NCI-H748 (cell line): ENCODE measurements around the gene UXS1.
A peak's percentile ranks its signal among the peaks of the same experiment; 100 is the strongest.
"Not testable (repeated sequence)": the region's sequence is repeated elsewhere in the genome, so short reads cannot be mapped to it uniquely, and the experiment has no call there.

Source experiments
- DNase-seq: peaks from one replicate; lab custom pipeline; 2025; ENCODE audit not compliant: unreplicated experiment; lab: John Stamatoyannopoulos, UW

UXS1 gene

GRCh38 chr2:106193977-106194778 is at the start of gene UXS1:
Gene UXS1 (minus strand): TSS chr2:106194301. CDS start chr2:106194241, 60 bp downstream.
- peak; percentile 95 for DNase-seq

GRCh38 chr2:106239491-106239890 is 45.4 kb upstream of the UXS1 start:
- DNase-seq, result not testable (repeated sequence)

GRCh38 chr2:106235392-106235791 is 41.3 kb upstream of the UXS1 start:
- not testable (repeated sequence) for DNase-seq

DNA sequence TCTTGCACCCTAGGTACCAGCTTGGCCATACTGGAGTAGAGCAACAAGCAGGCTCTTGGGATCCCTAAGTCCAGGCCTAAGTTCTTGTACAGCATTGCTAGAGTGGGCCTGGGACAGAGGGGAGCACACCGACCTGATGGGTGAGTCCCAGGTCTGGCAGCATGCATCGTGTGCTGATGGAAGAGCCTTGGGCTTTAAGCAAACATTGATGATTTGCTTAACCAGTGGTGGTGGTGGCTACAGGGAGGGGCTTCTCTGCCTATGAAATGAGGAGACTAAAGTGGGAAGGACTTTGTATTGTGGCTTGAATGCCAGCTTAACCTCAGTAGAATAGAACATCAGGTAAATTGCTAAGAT is 39.2 kb upstream of the UXS1 start:
- no peak for DNase-seq

DNA sequence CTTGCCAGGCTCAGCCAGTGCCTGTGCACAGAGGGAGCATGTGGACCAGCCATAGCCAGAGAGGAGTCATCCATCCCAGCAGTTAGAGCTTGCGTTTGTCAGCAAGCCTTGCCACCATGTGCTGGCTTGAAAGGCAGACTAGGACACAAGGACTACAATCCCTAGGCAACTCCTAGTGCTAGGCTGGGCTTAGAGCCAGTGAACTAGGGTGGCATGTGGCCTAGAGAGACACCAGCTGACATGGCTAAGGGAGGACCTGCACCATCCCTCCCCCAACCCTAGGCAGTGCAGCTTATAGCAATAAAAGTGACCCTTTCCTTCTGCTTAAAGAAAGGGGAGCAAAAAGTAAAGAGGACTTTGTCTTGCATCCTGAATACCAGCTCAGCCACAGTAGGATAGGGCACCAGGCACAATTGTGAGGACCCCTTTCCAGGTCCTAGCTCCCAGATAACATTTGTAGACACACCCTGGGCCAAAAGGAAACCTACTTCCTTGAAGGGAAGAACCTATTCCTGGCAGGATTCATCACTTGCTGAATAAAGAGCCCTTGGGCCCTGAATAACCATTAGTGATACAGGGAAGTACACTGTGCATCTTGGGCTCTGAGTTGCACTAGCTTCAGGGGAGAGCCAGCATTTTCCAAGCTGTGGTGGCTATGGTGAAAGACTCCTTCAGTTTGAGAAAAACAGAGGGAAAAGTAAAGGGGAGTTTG is 38.7 kb upstream of the UXS1 start:
- no peak for DNase-seq

DNA sequence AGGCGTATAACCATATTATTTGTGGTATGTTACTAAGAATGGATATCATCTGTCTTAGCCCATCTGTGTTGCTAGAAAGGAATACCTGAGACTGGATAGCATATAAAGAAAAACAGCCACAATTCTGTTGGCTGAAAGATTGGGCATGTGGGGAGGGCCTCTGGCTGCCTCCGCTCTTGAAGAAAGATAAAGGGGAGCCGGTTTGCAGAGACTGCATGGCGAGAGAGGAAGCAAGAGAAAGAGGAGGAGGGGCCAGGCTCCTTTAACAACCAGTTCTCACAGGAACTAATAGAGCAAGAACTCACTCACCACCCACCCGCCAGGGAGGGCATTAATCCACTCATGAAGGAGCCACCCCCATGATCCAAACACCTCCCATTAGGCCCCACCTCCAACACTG is 29.2 kb upstream of the UXS1 start:
- DNase-seq, result no peak

DNA sequence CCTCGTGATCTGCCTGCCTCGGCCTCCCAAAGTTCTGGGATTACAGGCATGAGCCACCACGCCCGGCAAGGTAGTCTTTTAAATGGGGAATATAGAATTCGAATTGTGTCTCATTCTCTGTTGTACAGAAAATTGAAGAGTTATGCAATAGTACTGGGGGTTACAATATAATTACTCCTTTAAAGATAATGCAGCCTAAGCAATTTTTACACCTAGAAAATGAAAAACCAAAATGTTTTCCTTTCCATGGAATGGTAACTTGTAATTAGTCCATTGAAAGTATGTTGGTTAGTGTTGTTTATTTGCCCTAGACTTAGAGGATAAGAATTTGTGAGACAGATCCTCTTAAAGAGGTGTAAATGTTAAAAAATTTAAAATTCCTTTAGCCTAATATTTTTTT is 28.0 kb upstream of the UXS1 start:
- DNase-seq, result not testable (repeated sequence)

GRCh38 chr2:106219813-106220212 is 25.7 kb upstream of the UXS1 start:
- DNase-seq, result no peak

DNA sequence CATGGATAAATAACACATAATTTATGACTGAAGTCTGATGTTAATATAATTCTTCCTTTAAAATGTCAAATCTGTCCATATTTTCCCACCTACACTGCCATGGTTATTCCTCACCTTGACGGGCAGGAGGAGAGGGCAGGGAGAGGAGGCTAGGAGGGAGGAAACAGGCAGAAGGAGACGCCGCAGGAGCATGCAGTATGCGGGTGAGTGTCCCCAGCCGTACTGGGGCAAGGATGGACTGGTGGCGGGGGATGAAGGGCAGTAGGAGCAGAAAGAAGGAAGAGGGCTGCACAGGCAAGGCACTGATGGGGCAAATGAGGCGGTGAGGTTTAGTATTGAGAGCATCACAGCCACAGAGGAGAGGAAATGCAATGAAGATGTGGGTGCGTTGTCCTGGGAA is 25.1 kb upstream of the UXS1 start:
- not testable (repeated sequence) for DNase-seq

DNA sequence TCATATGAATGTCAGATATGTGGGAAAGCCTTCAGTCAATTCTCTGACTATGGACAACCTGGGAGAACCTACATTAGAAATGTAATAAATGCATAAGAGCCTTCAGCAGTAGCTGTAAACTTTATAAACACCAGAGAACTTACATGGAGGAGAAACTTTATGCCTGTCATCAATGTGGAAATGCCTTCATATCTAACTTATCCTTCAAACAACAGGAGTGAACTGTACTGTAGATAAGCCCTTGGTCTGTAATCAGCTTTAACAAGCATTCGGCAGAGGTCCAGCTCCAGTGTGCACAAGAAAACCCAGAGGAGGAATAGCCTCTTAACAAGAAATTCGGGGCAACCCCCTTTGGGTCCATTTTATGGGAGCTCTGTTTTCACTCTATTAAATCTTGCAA is 14.8 kb upstream of the UXS1 start:
- DNase-seq, result no peak

- no peak for DNase-seq
These were observed 14.3 kb upstream of the UXS1 start for GRCh38 chr2:106208399-106208798.

GRCh38 chr2:106207246-106207645 is 13.1 kb upstream of the UXS1 start:
- DNase-seq, result no peak

GRCh38 chr2:106205488-106205887 is 11.4 kb upstream of the UXS1 start:
- peak; percentile 29 for DNase-seq

DNA sequence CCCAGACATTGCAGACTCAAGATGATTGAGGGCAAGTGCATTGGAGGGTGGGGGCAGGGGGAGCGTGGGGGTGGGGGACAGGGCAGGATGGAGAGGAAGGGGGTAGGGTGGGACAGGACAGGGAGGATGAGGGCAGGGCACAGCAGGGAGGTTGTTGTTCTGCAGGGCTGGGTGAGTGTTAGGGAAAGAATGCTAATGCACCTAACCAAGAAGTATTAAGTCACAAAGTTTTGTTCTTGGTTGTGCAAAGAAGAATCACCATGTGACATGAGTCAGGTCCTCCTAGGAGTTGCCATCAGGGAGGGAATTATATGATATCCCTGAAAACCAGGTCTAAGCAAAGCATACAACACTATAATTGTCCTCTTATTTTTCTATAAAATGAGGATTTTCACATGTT is 10.4 kb upstream of the UXS1 start:
- DNase-seq, result not testable (repeated sequence)

DNA sequence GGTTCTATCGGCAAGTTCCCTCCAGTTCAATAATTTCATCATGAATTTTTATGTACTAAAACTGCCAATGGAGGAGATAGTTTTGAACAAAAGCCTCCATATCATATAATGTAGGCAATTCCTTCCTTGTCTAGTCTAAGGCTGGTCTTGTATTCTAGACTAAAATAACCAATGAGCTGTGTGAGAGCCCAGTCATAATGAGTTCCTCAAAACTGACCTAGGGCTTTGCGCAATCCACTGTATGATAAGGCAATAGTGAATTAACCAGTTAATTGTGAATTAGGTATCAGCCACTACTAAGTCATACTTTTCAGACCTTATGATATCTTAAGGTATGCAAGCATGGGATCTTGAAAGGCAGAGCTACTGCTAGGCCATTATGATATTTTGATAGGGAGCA is 7.6 kb upstream of the UXS1 start:
- no peak for DNase-seq

GRCh38 chr2:106197878-106198277 is 3.8 kb upstream of the UXS1 start:
- no peak for DNase-seq

DNA sequence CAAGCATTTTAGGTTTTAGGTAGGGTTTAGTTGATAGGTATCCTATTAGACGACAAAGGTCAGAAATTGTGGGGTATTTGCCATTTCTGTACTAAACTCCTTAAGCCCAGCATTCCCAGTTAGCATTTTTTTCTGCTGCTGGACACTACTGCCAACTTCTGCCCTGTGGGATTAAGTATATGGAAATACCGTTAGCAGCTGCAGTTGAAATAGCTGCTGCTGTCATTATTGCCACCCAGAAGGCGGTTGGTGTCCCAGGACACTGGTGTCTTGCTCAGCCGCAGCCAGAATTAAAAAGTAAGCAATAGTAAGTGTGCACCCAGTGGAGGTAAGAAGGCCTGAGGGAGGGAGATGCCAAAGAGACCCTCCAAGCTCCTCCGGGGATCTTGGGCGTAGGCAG is 1.9 kb upstream of the UXS1 start:
- DNase-seq, result no peak

- peak; percentile 1 for DNase-seq
These were observed 1.4 kb upstream of the UXS1 start for GRCh38 chr2:106195456-106195855.

DNA sequence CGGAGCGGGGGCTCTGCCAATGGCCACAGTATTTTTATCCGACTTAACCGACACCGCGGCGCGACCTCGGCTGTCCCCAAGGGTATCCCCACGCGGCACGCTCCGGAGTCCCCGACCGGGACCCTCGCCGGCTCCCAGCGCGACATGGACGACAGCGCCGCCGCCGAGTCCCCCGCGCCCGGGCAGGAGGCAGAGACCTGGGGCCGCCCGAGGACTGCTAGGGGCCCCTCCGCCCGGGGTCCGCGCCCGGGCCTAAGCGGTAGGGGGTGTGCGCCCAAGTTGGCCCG is 468 bp downstream of the UXS1 start:
- DNase-seq, result peak; percentile 49

DNA sequence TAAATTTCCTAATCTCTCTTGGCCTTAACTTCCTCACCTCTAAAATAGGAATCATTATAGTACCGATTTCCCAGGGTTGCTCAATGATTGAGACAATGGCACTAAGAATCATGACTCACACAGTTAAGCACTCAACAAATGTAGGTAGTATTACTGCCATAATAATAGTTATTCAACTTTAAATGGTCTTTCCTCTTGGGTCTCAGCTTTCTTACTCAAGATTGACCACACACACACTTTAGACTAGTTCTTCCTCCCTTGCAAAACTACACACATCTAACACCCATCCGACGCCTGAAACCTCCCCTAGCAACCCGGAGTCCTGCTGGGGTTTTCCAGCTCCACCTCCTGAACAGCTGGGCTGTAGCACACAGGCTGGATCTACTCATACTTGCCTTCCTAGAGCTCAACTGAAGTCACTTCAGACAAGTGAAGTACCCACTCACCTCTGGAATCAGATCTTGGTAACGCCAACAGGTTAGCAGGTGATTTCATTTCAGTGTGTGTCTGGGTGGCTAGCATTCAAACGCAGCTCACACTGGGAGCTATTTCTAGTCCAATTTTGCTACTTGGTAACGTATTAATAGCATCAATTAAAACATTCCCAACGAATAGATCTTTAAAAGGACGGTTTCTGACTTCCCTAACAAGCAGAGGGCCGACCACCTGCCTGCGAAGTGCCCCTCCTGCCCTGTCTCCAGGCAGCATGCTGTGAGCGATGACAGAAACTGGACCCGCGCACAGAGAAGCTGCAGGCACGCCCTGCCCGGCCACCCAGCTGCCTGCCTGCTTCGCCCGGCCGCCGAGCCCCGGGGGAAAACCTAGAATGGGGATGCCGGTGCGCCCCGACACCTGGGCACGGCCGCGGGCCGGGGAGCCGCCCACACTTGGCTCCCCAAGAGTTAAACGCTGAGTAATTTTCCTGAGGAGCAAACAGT is 1.1 kb downstream of the UXS1 start:
- peak; percentile 61 for DNase-seq

- DNase-seq, result no peak
These were observed 2.5 kb downstream of the UXS1 start for GRCh38 chr2:106191511-106192016.
